Stimulated activated CD4-positive, alpha-beta T cell treated with anti-CD3 and anti-CD28 coated beads, Interleukin-2, amount 100 ng/mL, for 4 hours (primary cell): ENCODE data around the gene CRAMP1.
"Not testable (repeated sequence)": the region's sequence is repeated elsewhere in the genome, so short reads cannot be mapped to it uniquely, and the experiment has no call there.

Source experiments
- DNase-seq: peaks from one replicate; pipeline ENCODE4 v3.0.0-alpha.2; 2020; ENCODE audit warnings: low read depth

Gene CRAMP1

GRCh38 chr16:1612320-1613111 is at the start of gene CRAMP1:
Gene CRAMP1, plus strand, starts transcription at chr16:1612360. Its CDS starts 2,280 bp downstream, at chr16:1614640.
- DNase-seq: no peak

GRCh38 chr16:1563786-1564185 is 48.4 kb upstream of the CRAMP1 start:
- DNase-seq: no peak

GRCh38 chr16:1564325-1564724 is 47.8 kb upstream of the CRAMP1 start:
- DNase-seq: no peak

GRCh38 chr16:1565083-1565805 is 46.9 kb upstream of the CRAMP1 start:
- DNase-seq: no peak

GRCh38 chr16:1567988-1568387 is 44.2 kb upstream of the CRAMP1 start:
- DNase-seq: no peak

- no peak for DNase-seq
Measured at GRCh38 chr16:1571012-1571671, 41.0 kb upstream of the CRAMP1 start.

- DNase-seq: no peak
Measured at GRCh38 chr16:1572673-1573072, 39.5 kb upstream of the CRAMP1 start.

GRCh38 chr16:1573301-1573700 is 38.9 kb upstream of the CRAMP1 start:
- DNase-seq: no peak

- no peak for DNase-seq
Measured at GRCh38 chr16:1575578-1575977, 36.6 kb upstream of the CRAMP1 start.

- DNase-seq: no peak
Measured at GRCh38 chr16:1579214-1579613, 32.9 kb upstream of the CRAMP1 start.

- DNase-seq: no peak
Measured at GRCh38 chr16:1580256-1580655, 31.9 kb upstream of the CRAMP1 start.

- DNase-seq: no peak
Measured at GRCh38 chr16:1580956-1581355, 31.2 kb upstream of the CRAMP1 start.

- no peak for DNase-seq
Measured at GRCh38 chr16:1581804-1582203, 30.4 kb upstream of the CRAMP1 start.

GRCh38 chr16:1583180-1583579 is 29.0 kb upstream of the CRAMP1 start:
- DNase-seq: no peak

- DNase-seq: no peak
Measured at GRCh38 chr16:1584926-1585484, 27.2 kb upstream of the CRAMP1 start.

GRCh38 chr16:1590366-1590765 is 21.8 kb upstream of the CRAMP1 start:
- DNase-seq: no peak

- DNase-seq: no peak
Measured at GRCh38 chr16:1590930-1591705, 21.0 kb upstream of the CRAMP1 start.

GRCh38 chr16:1592446-1592845 is 19.7 kb upstream of the CRAMP1 start:
- DNase-seq: no peak

- DNase-seq: not testable (repeated sequence)
Measured at GRCh38 chr16:1595511-1595910, 16.6 kb upstream of the CRAMP1 start.

GRCh38 chr16:1596516-1596915 is 15.6 kb upstream of the CRAMP1 start:
- DNase-seq: no peak

- no peak for DNase-seq
Measured at GRCh38 chr16:1597154-1597553, 15.0 kb upstream of the CRAMP1 start.

GRCh38 chr16:1601031-1601430 is 11.1 kb upstream of the CRAMP1 start:
- DNase-seq: no peak
